Stimulated activated naive CD8-positive, alpha-beta T cell treated with anti-CD3 and anti-CD28 coated beads, Interleukin-15, Interleukin-2, amounts not matched to agents 100 ng/mL and 50 ng/mL, for 24 hours (primary cell): Measurements from ENCODE around the gene PRR36.

Source experiments
- H3K27ac Mint-ChIP-seq: one replicate; pipeline ENCODE4 v1.8.0; 2021; ENCODE audit warnings: mild to moderate bottlenecking, mixed read lengths
- H3K27me3 Mint-ChIP-seq: one replicate; pipeline ENCODE4 v1.8.0; 2021; ENCODE audit warnings: mixed read lengths
- H3K36me3 Mint-ChIP-seq: one replicate; pipeline ENCODE4 v1.8.0; 2021; ENCODE audit warnings: low read depth, mixed read lengths
- H3K4me1 Mint-ChIP-seq: one replicate; pipeline ENCODE4 v1.8.0; 2021; ENCODE audit warnings: low read depth, mixed read lengths
- H3K4me3 Mint-ChIP-seq: one replicate; pipeline ENCODE4 v1.8.0; 2021; ENCODE audit warnings: mild to moderate bottlenecking, mixed read lengths
- H3K9me3 Mint-ChIP-seq: one replicate; pipeline ENCODE4 v1.8.0; 2021; ENCODE audit warnings: mixed read lengths

Gene PRR36

GRCh38 chr19:7907544-7907943, 33.4 kb upstream of the PRR36 start:
- H3K4me1 Mint-ChIP-seq = peaks cover 24% of the 10 kb centered on the region
- H3K9me3 Mint-ChIP-seq = no peaks in the 10 kb centered on the region
- peaks cover 12% of the 10 kb centered on the region for H3K36me3 Mint-ChIP-seq
- H3K4me3 Mint-ChIP-seq = no peak overlapping the region
- H3K27me3 Mint-ChIP-seq = no peaks in the 10 kb centered on the region
- no peak overlapping the region for H3K27ac Mint-ChIP-seq

DNA sequence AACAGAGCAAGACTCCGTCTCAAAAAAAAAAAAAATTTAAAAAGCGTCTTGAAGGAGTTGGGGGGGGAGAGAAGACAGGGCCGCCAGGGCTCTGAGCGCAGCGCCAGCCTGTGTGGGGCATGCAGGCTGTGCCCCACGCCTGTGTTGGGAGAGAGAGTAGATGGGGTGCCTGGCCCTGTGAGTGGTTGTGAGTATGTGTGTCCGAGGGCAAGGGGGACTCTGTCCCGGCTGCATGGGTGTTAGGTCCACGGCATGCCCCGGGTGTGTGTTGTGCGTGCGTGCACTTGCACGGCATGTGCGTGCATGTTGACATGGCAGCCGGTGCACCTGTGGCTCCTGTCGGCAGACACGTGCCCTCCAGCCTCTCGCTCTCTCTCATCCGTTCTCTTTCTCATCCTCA, 32.9 kb upstream of the PRR36 start:
- H3K4me3 Mint-ChIP-seq = no peak overlapping the region
- H3K4me1 Mint-ChIP-seq = peaks cover 27% of the 10 kb centered on the region
- H3K36me3 Mint-ChIP-seq = peaks cover 11% of the 10 kb centered on the region
- no peaks in the 10 kb centered on the region for H3K9me3 Mint-ChIP-seq
- H3K27ac Mint-ChIP-seq = no peak overlapping the region
- no peaks in the 10 kb centered on the region for H3K27me3 Mint-ChIP-seq

DNA sequence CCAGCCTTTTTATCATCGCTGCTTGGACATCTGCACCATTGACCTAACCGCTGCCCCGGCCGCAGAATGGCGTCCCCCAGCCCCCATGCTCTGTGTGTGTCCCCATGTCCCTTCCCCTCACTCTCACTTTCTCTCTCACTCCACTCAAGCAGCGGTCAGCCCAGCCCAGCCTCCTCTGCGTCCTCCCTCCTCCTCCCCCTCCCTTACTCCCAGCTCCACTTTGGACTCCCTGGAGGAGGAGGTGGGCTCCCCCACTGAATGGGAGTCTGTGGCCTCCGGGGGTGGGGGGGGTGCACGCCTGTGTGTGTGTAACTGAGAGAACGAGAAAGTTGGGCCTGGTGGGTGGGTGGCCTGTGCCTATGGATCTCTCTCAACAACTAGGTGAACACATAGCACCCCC, 31.7 kb upstream of the PRR36 start:
- Mint-ChIP-seq H3K4me3 (peak overlapping the region; percentile 69), H3K36me3 (peaks cover 5% of the 10 kb centered on the region), H3K27ac (peak overlapping the region; percentile 57), H3K4me1 (peaks cover 27% of the 10 kb centered on the region), H3K9me3 (no peaks in the 10 kb centered on the region), H3K27me3 (no peaks in the 10 kb centered on the region)

- Mint-ChIP-seq H3K27me3 (no peaks in the 10 kb centered on the region), H3K9me3 (no peaks in the 10 kb centered on the region), H3K4me1 (peaks cover 27% of the 10 kb centered on the region), H3K4me3 (peak overlapping the region; percentile 85), H3K36me3 (no peaks in the 10 kb centered on the region), H3K27ac (peak overlapping the region; percentile 81)
Measured at GRCh38 chr19:7905268-7905667, 31.1 kb upstream of the PRR36 start.

GRCh38 chr19:7904074-7905020, 30.2 kb upstream of the PRR36 start:
- no peaks in the 10 kb centered on the region for H3K36me3 Mint-ChIP-seq
- peak overlapping the region; percentile 86 for H3K4me3 Mint-ChIP-seq
- H3K4me1 Mint-ChIP-seq = peaks cover 27% of the 10 kb centered on the region
- no peaks in the 10 kb centered on the region for H3K27me3 Mint-ChIP-seq
- peak overlapping the region; percentile 81 for H3K27ac Mint-ChIP-seq
- no peaks in the 10 kb centered on the region for H3K9me3 Mint-ChIP-seq

DNA sequence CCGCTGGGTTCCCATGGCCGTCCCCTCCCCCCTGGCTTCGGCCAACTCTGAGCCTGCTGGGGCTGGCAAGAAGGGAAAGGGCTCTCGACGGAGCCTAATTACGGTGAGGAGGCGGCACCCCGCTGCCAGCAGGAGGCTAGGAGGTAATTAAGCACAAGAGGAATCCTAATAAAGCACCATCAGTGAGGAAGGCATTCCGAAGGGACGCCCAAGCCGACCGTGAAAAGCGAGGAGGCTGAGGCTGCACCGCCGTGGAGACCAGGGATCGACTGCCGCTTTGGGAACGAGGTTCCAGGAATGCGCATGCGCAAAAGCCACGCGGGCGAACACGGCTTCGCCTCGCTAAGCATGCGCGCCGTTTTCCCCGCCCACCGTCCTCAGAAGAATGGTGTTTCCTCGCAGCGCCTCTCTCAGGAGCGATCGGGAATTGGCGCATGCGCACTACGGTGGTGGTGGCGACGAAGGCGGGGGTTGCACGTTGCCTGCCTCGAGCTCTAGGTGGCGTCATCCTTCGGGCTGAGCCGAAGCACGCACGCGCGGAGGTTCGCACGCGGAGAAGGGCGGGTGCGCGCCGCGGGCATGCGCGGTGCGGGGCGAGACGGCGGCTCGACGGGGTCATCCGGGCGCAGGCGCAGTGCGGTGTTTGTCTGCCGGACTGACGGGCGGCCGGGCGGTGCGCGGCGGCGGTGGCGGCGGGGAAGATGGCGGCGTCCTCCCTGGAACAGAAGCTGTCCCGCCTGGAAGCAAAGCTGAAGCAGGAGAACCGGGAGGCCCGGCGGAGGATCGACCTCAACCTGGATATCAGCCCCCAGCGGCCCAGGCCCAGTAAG, 29.3 kb upstream of the PRR36 start, which contains the start of gene MAP2K7:
MAP2K7 (plus strand) TSS at position 634 of the 830 bp plus-strand sequence; CDS start at position 702, 68 bp downstream.
- H3K4me1 Mint-ChIP-seq = peaks cover 27% of the 10 kb centered on the region
- H3K27ac Mint-ChIP-seq = peak within 1 kb of the TSS; percentile 96
- peak within 1 kb of the TSS; percentile 86 for H3K4me3 Mint-ChIP-seq
- H3K27me3 Mint-ChIP-seq = no peaks in the 10 kb centered on the region
- H3K36me3 Mint-ChIP-seq = no peaks in the 10 kb centered on the region
- H3K9me3 Mint-ChIP-seq = no peaks in the 10 kb centered on the region

DNA sequence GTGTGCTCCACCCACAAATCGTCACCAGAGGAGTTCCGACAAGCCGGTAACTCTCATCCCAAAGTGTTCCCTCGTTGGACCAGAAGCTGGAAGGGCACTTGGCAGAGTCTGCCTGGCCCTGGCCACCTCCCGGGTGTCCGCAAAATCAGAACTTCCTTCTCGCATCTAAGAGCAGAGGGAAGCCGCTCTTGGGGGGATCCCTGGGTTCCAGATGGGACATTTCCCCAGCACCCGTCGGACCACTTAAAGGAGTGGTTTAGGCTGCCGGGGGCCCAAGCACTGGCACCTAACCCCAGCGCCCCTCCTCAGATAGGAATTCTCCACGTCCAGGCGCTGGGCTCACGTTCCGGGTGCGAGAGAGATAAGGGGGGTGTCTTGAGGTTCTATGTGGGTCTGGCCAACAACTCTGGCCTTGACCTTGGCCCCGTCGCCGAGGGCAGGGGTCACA, 28.6 kb upstream of the PRR36 start:
- no peaks in the 10 kb centered on the region for H3K27me3 Mint-ChIP-seq
- H3K4me3 Mint-ChIP-seq = peak overlapping the region; percentile 86
- H3K36me3 Mint-ChIP-seq = no peaks in the 10 kb centered on the region
- no peaks in the 10 kb centered on the region for H3K9me3 Mint-ChIP-seq
- peaks cover 27% of the 10 kb centered on the region for H3K4me1 Mint-ChIP-seq
- peak overlapping the region; percentile 96 for H3K27ac Mint-ChIP-seq

GRCh38 chr19:7901337-7901736, 27.1 kb upstream of the PRR36 start:
- Mint-ChIP-seq H3K36me3 (no peaks in the 10 kb centered on the region), H3K4me3 (no peak overlapping the region), H3K27ac (no peak overlapping the region), H3K9me3 (no peaks in the 10 kb centered on the region), H3K4me1 (peaks cover 27% of the 10 kb centered on the region), H3K27me3 (no peaks in the 10 kb centered on the region)

DNA sequence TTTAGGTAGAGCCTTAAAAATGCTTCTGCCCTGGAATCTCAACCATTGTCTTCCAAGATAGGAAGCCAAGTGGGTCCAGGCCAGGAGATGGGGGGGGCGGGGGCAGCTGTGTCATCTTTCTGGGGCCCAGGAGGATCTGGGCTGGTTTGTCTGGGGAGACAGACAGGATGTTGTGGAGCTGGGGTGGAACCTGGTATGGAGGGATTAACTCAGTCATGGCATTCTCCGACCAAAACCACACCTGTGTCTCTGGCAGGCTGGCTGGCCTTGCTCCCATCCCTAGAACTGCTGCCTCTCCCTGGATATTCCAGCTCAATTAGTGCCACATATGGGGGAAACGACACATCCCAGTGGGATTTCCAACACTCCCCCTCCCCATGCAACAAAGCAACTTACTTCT, 26.7 kb upstream of the PRR36 start:
- no peaks in the 10 kb centered on the region for H3K36me3 Mint-ChIP-seq
- peaks cover 27% of the 10 kb centered on the region for H3K4me1 Mint-ChIP-seq
- no peak overlapping the region for H3K4me3 Mint-ChIP-seq
- H3K9me3 Mint-ChIP-seq = no peaks in the 10 kb centered on the region
- no peak overlapping the region for H3K27ac Mint-ChIP-seq
- no peaks in the 10 kb centered on the region for H3K27me3 Mint-ChIP-seq

- no peaks in the 10 kb centered on the region for H3K36me3 Mint-ChIP-seq
- H3K27me3 Mint-ChIP-seq = no peaks in the 10 kb centered on the region
- no peaks in the 10 kb centered on the region for H3K9me3 Mint-ChIP-seq
- H3K4me1 Mint-ChIP-seq = peaks cover 23% of the 10 kb centered on the region
- no peak overlapping the region for H3K4me3 Mint-ChIP-seq
- H3K27ac Mint-ChIP-seq = no peak overlapping the region
Measured at GRCh38 chr19:7900401-7900870, 26.2 kb upstream of the PRR36 start.

GRCh38 chr19:7899751-7900378, 25.7 kb upstream of the PRR36 start:
- Mint-ChIP-seq H3K36me3 (no peaks in the 10 kb centered on the region), H3K4me3 (no peak overlapping the region), H3K27me3 (no peaks in the 10 kb centered on the region), H3K4me1 (peaks cover 18% of the 10 kb centered on the region), H3K27ac (no peak overlapping the region), H3K9me3 (no peaks in the 10 kb centered on the region)

- Mint-ChIP-seq H3K27me3 (peaks cover 3% of the 10 kb centered on the region), H3K4me3 (no peak overlapping the region), H3K4me1 (peaks cover 16% of the 10 kb centered on the region), H3K27ac (no peak overlapping the region), H3K36me3 (no peaks in the 10 kb centered on the region), H3K9me3 (no peaks in the 10 kb centered on the region)
Measured at GRCh38 chr19:7898967-7899366, 24.8 kb upstream of the PRR36 start.

DNA sequence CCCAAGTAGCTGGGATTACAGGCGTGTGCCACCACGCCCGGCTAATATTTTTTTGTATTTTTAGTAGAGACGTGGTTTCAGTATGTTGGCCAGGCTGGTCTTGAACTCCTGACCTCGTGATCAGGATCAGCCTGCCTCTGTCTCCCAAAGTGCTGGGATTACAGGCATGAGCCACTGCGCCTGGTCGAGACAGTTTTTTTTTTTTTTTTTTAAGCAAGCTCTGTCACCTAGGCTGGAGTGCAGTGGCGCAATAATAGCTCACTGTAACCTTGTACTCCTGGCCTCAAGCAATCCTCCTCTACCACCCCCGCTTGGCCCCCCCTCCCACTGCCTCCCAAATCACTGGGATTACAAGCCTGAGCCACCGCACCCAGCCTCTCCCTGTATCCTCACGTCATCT, 23.1 kb upstream of the PRR36 start:
- H3K27ac Mint-ChIP-seq = no peak overlapping the region
- peaks cover 4% of the 10 kb centered on the region for H3K27me3 Mint-ChIP-seq
- H3K4me1 Mint-ChIP-seq = peaks cover 9% of the 10 kb centered on the region
- H3K36me3 Mint-ChIP-seq = no peaks in the 10 kb centered on the region
- no peaks in the 10 kb centered on the region for H3K9me3 Mint-ChIP-seq
- H3K4me3 Mint-ChIP-seq = no peak overlapping the region

- Mint-ChIP-seq H3K36me3 (no peaks in the 10 kb centered on the region), H3K4me1 (peaks cover 9% of the 10 kb centered on the region), H3K27ac (no peak overlapping the region), H3K27me3 (peaks cover 4% of the 10 kb centered on the region), H3K9me3 (no peaks in the 10 kb centered on the region), H3K4me3 (no peak overlapping the region)
Measured at GRCh38 chr19:7895565-7895964, 21.4 kb upstream of the PRR36 start.
